ENCODE data around the gene PAK5. TPM values are rescaled to one million over a fixed set of nuclear protein-coding genes. Genes with fewer than 3 reads are reported as not detected.

Gene PAK5
- total RNA-seq, 1 donor from 2014 or later, result 0.25 TPM

GRCh38 chr20:9551808-9552550, 286.9 kb downstream of the PAK5 start:
- Histone ChIP-seq H3K4me3 (no peak overlapping the region), H3K9me3 (no peaks in the 10 kb centered on the region), H3K4me1 (no peaks in the 10 kb centered on the region), H3K27me3 (no peaks in the 10 kb centered on the region), H3K36me3 (no peaks in the 10 kb centered on the region), H3K27ac (no peak overlapping the region)
- DNase-seq (ENCODE audit: extremely low spot score in 2 of 2), result no peak
- no peak for TF ChIP-seq POLR2AphosphoS5 (IDR thresholded peaks at IDR 0.05; ENCODE audit: insufficient read depth in 1 of 2, low read depth in 1 of 2)
- TF ChIP-seq POLR2A (IDR thresholded peaks at IDR 0.05), result no peak
- intact Hi-C loops (cut with DNase I), result no loop called here

- Histone ChIP-seq H3K4me1 (no peaks in the 10 kb centered on the region), H3K9me3 (no peaks in the 10 kb centered on the region), H3K4me3 (no peak overlapping the region), H3K27me3 (no peaks in the 10 kb centered on the region), H3K27ac (no peak overlapping the region), H3K36me3 (no peaks in the 10 kb centered on the region)
- intact Hi-C loops (cut with DNase I), result no loop called here
- TF ChIP-seq POLR2AphosphoS5 (IDR thresholded peaks at IDR 0.05; ENCODE audit: insufficient read depth in 1 of 2, low read depth in 1 of 2) (no peak), CTCF (IDR thresholded peaks at IDR 0.05) (no peak), POLR2A (IDR thresholded peaks at IDR 0.05) (no peak)
- no peak for DNase-seq (ENCODE audit: extremely low spot score in 2 of 2)
Measured at GRCh38 chr20:9550871-9551270, 288.0 kb downstream of the PAK5 start.

- no peak for DNase-seq (ENCODE audit: extremely low spot score in 2 of 2)
- H3K36me3 ChIP-seq, result no peaks in the 10 kb centered on the region
- H3K4me3 ChIP-seq, result no peak overlapping the region
- H3K4me1 ChIP-seq, result no peaks in the 10 kb centered on the region
- H3K9me3 ChIP-seq, result no peaks in the 10 kb centered on the region
- no peak for TF ChIP-seq POLR2AphosphoS5 (IDR thresholded peaks at IDR 0.05; ENCODE audit: insufficient read depth in 1 of 2, low read depth in 1 of 2)
- TF ChIP-seq CTCF (IDR thresholded peaks at IDR 0.05), result no peak
- TF ChIP-seq POLR2A (IDR thresholded peaks at IDR 0.05), result no peak
- no peaks in the 10 kb centered on the region for H3K27me3 ChIP-seq
- intact Hi-C loops (cut with DNase I), result no loop called here
- H3K27ac ChIP-seq, result no peak overlapping the region
Measured at GRCh38 chr20:9550283-9550682, 288.6 kb downstream of the PAK5 start.

- no peaks in the 10 kb centered on the region for H3K36me3 ChIP-seq
- TF ChIP-seq POLR2A (IDR thresholded peaks at IDR 0.05) (no peak), CTCF (IDR thresholded peaks at IDR 0.05) (no peak), POLR2AphosphoS5 (IDR thresholded peaks at IDR 0.05; ENCODE audit: insufficient read depth in 1 of 2, low read depth in 1 of 2) (no peak)
- no peaks in the 10 kb centered on the region for H3K9me3 ChIP-seq
- H3K27ac ChIP-seq, result no peak overlapping the region
- no peaks in the 10 kb centered on the region for H3K4me1 ChIP-seq
- H3K27me3 ChIP-seq, result no peaks in the 10 kb centered on the region
- no peak for DNase-seq (ENCODE audit: extremely low spot score in 2 of 2)
- no peak overlapping the region for H3K4me3 ChIP-seq
- intact Hi-C loops (cut with DNase I), result no loop called here
Measured at GRCh38 chr20:9543214-9543613, 295.7 kb downstream of the PAK5 start.

GRCh38 chr20:9535449-9535848, 303.4 kb downstream of the PAK5 start:
- Histone ChIP-seq H3K9me3 (no peaks in the 10 kb centered on the region), H3K4me1 (peaks cover 17% of the 10 kb centered on the region), H3K36me3 (no peaks in the 10 kb centered on the region), H3K27me3 (no peaks in the 10 kb centered on the region), H3K27ac (no peak overlapping the region), H3K4me3 (no peak overlapping the region)
- DNase-seq (ENCODE audit: extremely low spot score in 2 of 2), result no peak
- intact Hi-C loops (cut with DNase I), result no loop called here
- TF ChIP-seq CTCF (IDR thresholded peaks at IDR 0.05), result no peak
- TF ChIP-seq POLR2AphosphoS5 (IDR thresholded peaks at IDR 0.05; ENCODE audit: insufficient read depth in 1 of 2, low read depth in 1 of 2), result no peak
- TF ChIP-seq POLR2A (IDR thresholded peaks at IDR 0.05), result no peak
